GM21737 (cell line): Measurements from ENCODE around the gene TPRG1L.

ENCODE experiments used
- ATAC-seq: cut with Tn5 transposase; IDR thresholded peaks from one replicate; pipeline ENCODE4 v1.9.1; 2021; ENCODE audit warnings: mild to moderate bottlenecking, moderate library complexity; ENCODE audit not compliant: unreplicated experiment

TPRG1L gene

GRCh38 chr1:3593334-3593733 lies 31.5 kb upstream of the TPRG1L start:
- ATAC-seq, result no peak

- ATAC-seq, result no peak
These were observed 31.1 kb upstream of the TPRG1L start for GRCh38 chr1:3593745-3594144.

GRCh38 chr1:3594706-3595377 lies 30.0 kb upstream of the TPRG1L start:
- no peak for ATAC-seq

- no peak for ATAC-seq
These were observed 28.9 kb upstream of the TPRG1L start for GRCh38 chr1:3595949-3596348.

- ATAC-seq, result no peak
These were observed 27.9 kb upstream of the TPRG1L start for GRCh38 chr1:3596663-3597598.

- ATAC-seq, result no peak
These were observed 27.2 kb upstream of the TPRG1L start for GRCh38 chr1:3597599-3597964.

GRCh38 chr1:3598051-3598491 lies 26.7 kb upstream of the TPRG1L start:
- ATAC-seq, result no peak

GRCh38 chr1:3598522-3599285 lies 26.1 kb upstream of the TPRG1L start:
- ATAC-seq, result no peak

- ATAC-seq, result no peak
These were observed 25.5 kb upstream of the TPRG1L start for GRCh38 chr1:3599286-3599811.

- no peak for ATAC-seq
These were observed 25.0 kb upstream of the TPRG1L start for GRCh38 chr1:3599816-3600215.

- no peak for ATAC-seq
These were observed 24.5 kb upstream of the TPRG1L start for GRCh38 chr1:3600354-3600753.

- ATAC-seq, result no peak
These were observed 23.1 kb upstream of the TPRG1L start for GRCh38 chr1:3601743-3602142.

GRCh38 chr1:3602375-3602774 lies 22.4 kb upstream of the TPRG1L start:
- no peak for ATAC-seq

GRCh38 chr1:3603156-3603555 lies 21.7 kb upstream of the TPRG1L start:
- no peak for ATAC-seq

- no peak for ATAC-seq
These were observed 21.0 kb upstream of the TPRG1L start for GRCh38 chr1:3603571-3604467.

- no peak for ATAC-seq
These were observed 20.3 kb upstream of the TPRG1L start for GRCh38 chr1:3604468-3604974.

GRCh38 chr1:3604997-3605823 lies 19.6 kb upstream of the TPRG1L start:
- no peak for ATAC-seq

GRCh38 chr1:3606779-3607702 lies 17.8 kb upstream of the TPRG1L start:
- no peak for ATAC-seq
